ENCODE data around the gene RAB36. TPM values are rescaled to one million over a fixed set of nuclear protein-coding genes. Genes with fewer than 3 reads are reported as not detected.

RAB36 gene
- total RNA-seq, 1 donor from 2014 or later, result 3.8 TPM

DNA sequence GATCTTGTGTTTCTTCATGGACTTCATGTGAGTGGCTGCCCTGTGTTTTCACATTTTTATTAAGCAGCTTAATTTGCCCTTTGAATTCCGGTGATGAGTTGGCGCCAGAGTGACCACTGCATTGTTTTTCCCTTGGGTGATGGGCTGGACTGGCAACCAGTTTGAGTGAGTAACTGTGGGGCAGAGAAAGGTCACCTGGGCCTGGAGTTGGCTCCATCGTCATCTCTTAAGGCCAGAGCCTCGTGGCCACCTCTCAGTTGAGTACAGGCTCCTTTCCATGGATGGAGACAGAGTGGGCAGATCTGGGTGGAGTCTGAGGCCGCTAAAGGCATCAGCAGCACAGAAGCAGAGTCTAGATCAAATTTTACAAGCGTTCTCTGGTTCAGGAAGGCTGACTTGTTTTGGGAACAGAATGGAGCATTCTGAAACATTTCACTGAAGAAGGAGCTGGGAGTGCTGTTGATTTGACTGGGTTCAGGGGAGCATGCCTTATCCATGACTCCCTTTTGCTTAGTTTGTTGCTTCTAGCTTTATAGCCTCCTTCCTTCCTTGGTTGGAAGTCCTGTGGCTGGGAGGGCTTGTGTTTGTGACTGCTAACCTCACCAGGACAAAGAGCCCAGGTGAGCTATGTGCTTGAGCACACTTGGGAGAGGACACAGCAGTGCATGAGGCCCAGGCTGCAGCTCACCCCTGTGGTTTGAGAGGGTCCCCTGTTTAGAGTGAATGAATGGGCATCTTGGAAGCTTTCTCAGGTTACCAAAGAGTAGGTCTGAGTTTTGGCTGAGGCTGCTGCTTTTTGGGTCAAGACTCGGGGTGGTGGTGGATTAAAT, 42.8 kb downstream of the RAB36 start:
- Histone ChIP-seq H3K27ac (no peak overlapping the region), H3K9me3 (no peaks in the 10 kb centered on the region), H3K36me3 (no peaks in the 10 kb centered on the region), H3K27me3 (no peaks in the 10 kb centered on the region), H3K4me1 (peaks cover 33% of the 10 kb centered on the region), H3K4me3 (no peak overlapping the region)
- DNase-seq, result no peak
- intact Hi-C loops (cut with DNase I), result no loop called here
- ATAC-seq, result no peak
- TF ChIP-seq, protein P1, sequence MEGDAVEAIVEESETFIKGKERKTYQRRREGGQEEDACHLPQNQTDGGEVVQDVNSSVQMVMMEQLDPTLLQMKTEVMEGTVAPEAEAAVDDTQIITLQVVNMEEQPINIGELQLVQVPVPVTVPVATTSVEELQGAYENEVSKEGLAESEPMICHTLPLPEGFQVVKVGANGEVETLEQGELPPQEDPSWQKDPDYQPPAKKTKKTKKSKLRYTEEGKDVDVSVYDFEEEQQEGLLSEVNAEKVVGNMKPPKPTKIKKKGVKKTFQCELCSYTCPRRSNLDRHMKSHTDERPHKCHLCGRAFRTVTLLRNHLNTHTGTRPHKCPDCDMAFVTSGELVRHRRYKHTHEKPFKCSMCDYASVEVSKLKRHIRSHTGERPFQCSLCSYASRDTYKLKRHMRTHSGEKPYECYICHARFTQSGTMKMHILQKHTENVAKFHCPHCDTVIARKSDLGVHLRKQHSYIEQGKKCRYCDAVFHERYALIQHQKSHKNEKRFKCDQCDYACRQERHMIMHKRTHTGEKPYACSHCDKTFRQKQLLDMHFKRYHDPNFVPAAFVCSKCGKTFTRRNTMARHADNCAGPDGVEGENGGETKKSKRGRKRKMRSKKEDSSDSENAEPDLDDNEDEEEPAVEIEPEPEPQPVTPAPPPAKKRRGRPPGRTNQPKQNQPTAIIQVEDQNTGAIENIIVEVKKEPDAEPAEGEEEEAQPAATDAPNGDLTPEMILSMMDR (IDR thresholded peaks at IDR 0.05), result no peak

DNA sequence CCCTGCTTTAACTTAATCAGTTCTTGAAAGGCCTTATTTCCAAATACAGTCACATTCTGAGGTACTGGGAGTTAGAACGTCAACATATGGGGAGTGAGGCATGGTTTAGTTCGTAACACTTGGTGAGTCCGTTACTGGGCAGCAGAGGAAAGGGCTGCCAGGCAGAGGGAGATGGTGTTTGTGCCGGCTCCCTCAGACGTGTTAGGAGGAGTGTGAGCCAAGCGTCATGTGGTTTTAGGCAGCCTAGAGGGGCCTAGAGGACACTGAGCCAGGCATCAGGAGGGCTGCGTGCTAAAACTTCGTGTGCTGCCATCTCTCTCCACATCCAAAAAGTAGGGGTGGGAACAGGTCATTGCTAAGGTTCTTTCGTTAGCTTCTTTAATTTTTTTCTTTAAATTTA, 45.2 kb downstream of the RAB36 start:
- Histone ChIP-seq H3K36me3 (no peaks in the 10 kb centered on the region), H3K4me3 (no peak overlapping the region), H3K9me3 (no peaks in the 10 kb centered on the region), H3K4me1 (peaks cover 33% of the 10 kb centered on the region), H3K27me3 (no peaks in the 10 kb centered on the region), H3K27ac (no peak overlapping the region)
- DNase-seq (no peak), ATAC-seq (no peak)
- intact Hi-C loops (cut with DNase I), result no loop called here
- TF ChIP-seq, protein P1 (IDR thresholded peaks at IDR 0.05), result no peak

- Histone ChIP-seq H3K27ac (no peak overlapping the region), H3K4me1 (peaks cover 29% of the 10 kb centered on the region), H3K9me3 (no peaks in the 10 kb centered on the region), H3K36me3 (no peaks in the 10 kb centered on the region), H3K27me3 (no peaks in the 10 kb centered on the region), H3K4me3 (no peak overlapping the region)
- DNase-seq, result peak; percentile 84
- TF ChIP-seq, protein P1 (IDR thresholded peaks at IDR 0.05), result no peak
- intact Hi-C loops (cut with DNase I), result no loop called here
- peak; percentile 93 for ATAC-seq
These were observed 46.9 kb downstream of the RAB36 start for GRCh38 chr22:23192133-23192532.

DNA sequence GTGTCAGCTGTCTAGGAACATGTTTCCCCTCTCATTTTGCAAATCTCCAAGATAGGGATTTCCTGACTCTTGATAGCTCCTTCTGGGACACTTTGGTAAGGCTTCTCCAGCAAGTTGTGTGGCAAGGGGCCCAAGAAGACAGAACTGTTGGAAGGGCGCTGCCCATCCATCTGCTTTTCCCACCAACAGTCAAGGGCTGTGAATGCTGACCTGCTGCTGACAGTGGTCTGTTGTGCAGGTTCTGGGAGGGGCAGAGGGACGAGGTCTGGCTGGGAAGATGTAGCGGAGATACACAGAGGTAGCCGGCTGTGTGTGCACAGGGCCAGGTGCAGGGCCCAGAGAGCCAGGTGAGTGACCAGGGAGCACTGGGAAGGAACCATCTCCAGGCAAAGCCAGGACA, 47.3 kb downstream of the RAB36 start:
- H3K36me3 ChIP-seq, result no peaks in the 10 kb centered on the region
- ATAC-seq (no peak), DNase-seq (no peak)
- H3K27me3 ChIP-seq, result no peaks in the 10 kb centered on the region
- TF ChIP-seq, protein P1 (IDR thresholded peaks at IDR 0.05), result no peak
- no peak overlapping the region for H3K27ac ChIP-seq
- H3K4me1 ChIP-seq, result peaks cover 29% of the 10 kb centered on the region
- no peaks in the 10 kb centered on the region for H3K9me3 ChIP-seq
- intact Hi-C loops (cut with DNase I), result no loop called here
- no peak overlapping the region for H3K4me3 ChIP-seq

- TF ChIP-seq, protein P1 (IDR thresholded peaks at IDR 0.05), result no peak
- Histone ChIP-seq H3K4me3 (no peak overlapping the region), H3K4me1 (peaks cover 29% of the 10 kb centered on the region), H3K27ac (no peak overlapping the region), H3K9me3 (no peaks in the 10 kb centered on the region), H3K36me3 (no peaks in the 10 kb centered on the region), H3K27me3 (no peaks in the 10 kb centered on the region)
- intact Hi-C loops (cut with DNase I), result no loop called here
- DNase-seq, result no peak
- no peak for ATAC-seq
These were observed 48.0 kb downstream of the RAB36 start for GRCh38 chr22:23193196-23193827.
